ENCODE data around the gene IGSF3. TPM values are rescaled to one million over a fixed set of nuclear protein-coding genes. Genes with fewer than 3 reads are reported as not detected.

Gene IGSF3
- total RNA-seq, 1 donor from 2014 or later: 7.2 TPM

DNA sequence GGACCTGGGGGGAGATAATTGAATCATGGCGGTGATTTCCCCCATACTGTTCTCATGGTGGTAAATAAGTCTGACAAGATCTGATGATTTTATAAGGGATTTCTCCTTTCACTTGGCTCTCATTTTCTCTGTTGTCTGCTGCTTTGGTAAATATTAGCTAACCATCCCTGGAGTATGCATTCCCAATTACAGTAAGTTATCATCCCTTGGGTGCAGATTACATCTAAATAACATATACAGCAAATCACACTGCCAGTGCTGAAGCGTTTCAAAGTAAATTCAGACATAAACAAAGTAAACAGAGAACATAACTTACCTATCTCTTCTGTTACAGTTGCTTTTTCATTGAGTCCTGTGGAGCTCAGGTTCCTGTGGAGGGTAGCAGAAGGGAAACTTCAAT is 38.6 kb upstream of the IGSF3 start:
- no peak overlapping the region for H3K27ac Mint-ChIP-seq
- no peak overlapping the region for H3K4me3 Mint-ChIP-seq
- TF ChIP-seq, protein P1, sequence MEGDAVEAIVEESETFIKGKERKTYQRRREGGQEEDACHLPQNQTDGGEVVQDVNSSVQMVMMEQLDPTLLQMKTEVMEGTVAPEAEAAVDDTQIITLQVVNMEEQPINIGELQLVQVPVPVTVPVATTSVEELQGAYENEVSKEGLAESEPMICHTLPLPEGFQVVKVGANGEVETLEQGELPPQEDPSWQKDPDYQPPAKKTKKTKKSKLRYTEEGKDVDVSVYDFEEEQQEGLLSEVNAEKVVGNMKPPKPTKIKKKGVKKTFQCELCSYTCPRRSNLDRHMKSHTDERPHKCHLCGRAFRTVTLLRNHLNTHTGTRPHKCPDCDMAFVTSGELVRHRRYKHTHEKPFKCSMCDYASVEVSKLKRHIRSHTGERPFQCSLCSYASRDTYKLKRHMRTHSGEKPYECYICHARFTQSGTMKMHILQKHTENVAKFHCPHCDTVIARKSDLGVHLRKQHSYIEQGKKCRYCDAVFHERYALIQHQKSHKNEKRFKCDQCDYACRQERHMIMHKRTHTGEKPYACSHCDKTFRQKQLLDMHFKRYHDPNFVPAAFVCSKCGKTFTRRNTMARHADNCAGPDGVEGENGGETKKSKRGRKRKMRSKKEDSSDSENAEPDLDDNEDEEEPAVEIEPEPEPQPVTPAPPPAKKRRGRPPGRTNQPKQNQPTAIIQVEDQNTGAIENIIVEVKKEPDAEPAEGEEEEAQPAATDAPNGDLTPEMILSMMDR (IDR thresholded peaks at IDR 0.05): no peak
- POLR2A ChIA-PET: no interaction called here
- CTCF ChIA-PET: no interaction called here
- ATAC-seq (ENCODE audit: low read depth) (no peak), DNase-seq (no peak)
- intact Hi-C loops (cut with micrococcal nuclease): no loop called here
- no peaks in the 10 kb centered on the region for H3K9me3 Mint-ChIP-seq
- H3K4me1 Mint-ChIP-seq: no peaks in the 10 kb centered on the region
- H3K27me3 Mint-ChIP-seq: peaks cover 20% of the 10 kb centered on the region
- no peaks in the 10 kb centered on the region for H3K36me3 Mint-ChIP-seq (ENCODE audit: low read depth)

GRCh38 chr1:116704278-116704677 is 36.7 kb upstream of the IGSF3 start:
- Mint-ChIP-seq H3K27me3 (peaks cover 15% of the 10 kb centered on the region), H3K4me3 (no peak overlapping the region), H3K4me1 (no peaks in the 10 kb centered on the region), H3K9me3 (no peaks in the 10 kb centered on the region), H3K27ac (no peak overlapping the region), H3K36me3 (ENCODE audit: low read depth) (no peaks in the 10 kb centered on the region)
- TF ChIP-seq, protein P1 (IDR thresholded peaks at IDR 0.05): no peak
- no peak for DNase-seq
- POLR2A ChIA-PET: no interaction called here
- CTCF ChIA-PET: no interaction called here
- intact Hi-C loops (cut with micrococcal nuclease): no loop called here
- ATAC-seq (ENCODE audit: low read depth): no peak

GRCh38 chr1:116699605-116700004 is 32.1 kb upstream of the IGSF3 start:
- Mint-ChIP-seq H3K36me3 (ENCODE audit: low read depth) (no peaks in the 10 kb centered on the region), H3K27me3 (peaks cover 2% of the 10 kb centered on the region), H3K4me3 (no peak overlapping the region), H3K9me3 (no peaks in the 10 kb centered on the region), H3K4me1 (no peaks in the 10 kb centered on the region), H3K27ac (no peak overlapping the region)
- intact Hi-C loops (cut with micrococcal nuclease): no loop called here
- CTCF ChIA-PET: no interaction called here
- ATAC-seq (ENCODE audit: low read depth): no peak
- no peak for DNase-seq
- POLR2A ChIA-PET: no interaction called here
- TF ChIP-seq, protein P1 (IDR thresholded peaks at IDR 0.05): no peak

DNA sequence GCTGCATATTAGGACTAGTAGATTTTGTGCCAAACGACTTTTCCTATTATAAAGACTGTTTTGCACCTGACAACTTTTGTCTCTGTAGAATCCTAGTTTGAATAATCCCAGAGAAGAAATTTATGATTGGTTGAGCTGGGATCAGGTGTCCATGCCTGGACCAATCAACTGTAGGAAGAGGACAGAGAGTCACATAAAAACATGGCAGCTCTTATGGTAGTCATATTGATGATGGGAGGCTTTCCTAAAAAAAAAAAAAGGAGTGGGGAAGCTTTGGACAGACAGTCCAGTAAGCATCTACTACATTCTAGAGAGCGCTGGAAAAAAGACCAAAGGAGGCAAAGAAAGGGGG is 30.7 kb upstream of the IGSF3 start:
- intact Hi-C loops (cut with micrococcal nuclease): no loop called here
- CTCF ChIA-PET: interaction anchor here (1.4 kb wide), 1 partner anchor 26 kb away, joined by 4 read pairs; no protein-coding TSS in a partner anchor

GRCh38 chr1:116697548-116698243 is 30.2 kb upstream of the IGSF3 start:
- Mint-ChIP-seq H3K27me3 (peaks cover 6% of the 10 kb centered on the region), H3K36me3 (ENCODE audit: low read depth) (no peaks in the 10 kb centered on the region), H3K9me3 (no peaks in the 10 kb centered on the region), H3K27ac (no peak overlapping the region), H3K4me3 (no peak overlapping the region), H3K4me1 (no peaks in the 10 kb centered on the region)
- TF ChIP-seq, protein P1 (IDR thresholded peaks at IDR 0.05): no peak
- no peak for DNase-seq
- intact Hi-C loops (cut with micrococcal nuclease): no loop called here
- POLR2A ChIA-PET: no interaction called here
- ATAC-seq (ENCODE audit: low read depth): no peak
- CTCF ChIA-PET: interaction anchor here (1.4 kb wide), 1 partner anchor 25 kb away, joined by 4 read pairs; no protein-coding TSS in a partner anchor

More for the DNA sequence above, 30.7 kb upstream of the IGSF3 start:
- peaks cover 6% of the 10 kb centered on the region for H3K27me3 Mint-ChIP-seq
- H3K4me3 Mint-ChIP-seq: no peak overlapping the region
- no peak overlapping the region for H3K27ac Mint-ChIP-seq
- TF ChIP-seq, protein P1 (IDR thresholded peaks at IDR 0.05): no peak
- no peaks in the 10 kb centered on the region for H3K9me3 Mint-ChIP-seq
- DNase-seq: no peak
- POLR2A ChIA-PET: no interaction called here
- no peaks in the 10 kb centered on the region for H3K4me1 Mint-ChIP-seq
- no peak for ATAC-seq (ENCODE audit: low read depth)
- H3K36me3 Mint-ChIP-seq (ENCODE audit: low read depth): no peaks in the 10 kb centered on the region

Data from activated B cell treated with CpG ODN at 0.5 μM for 24 hours (primary cell).